GM21717 (cell line): ENCODE results near the gene PROCA1.
"Not testable (repeated sequence)": the region's sequence is repeated elsewhere in the genome, so short reads cannot be mapped to it uniquely, and the experiment has no call there.

Experiments
- ATAC-seq: cut with Tn5 transposase; IDR thresholded peaks from one replicate; pipeline ENCODE4 v1.9.1; 2021; ENCODE audit warnings: mild to moderate bottlenecking, moderate library complexity; ENCODE audit not compliant: unreplicated experiment

The PROCA1 gene

GRCh38 chr17:28725660-28726225, 14.1 kb upstream of the PROCA1 start:
- ATAC-seq: peak; percentile 8

GRCh38 chr17:28725166-28725659, 13.5 kb upstream of the PROCA1 start:
- ATAC-seq: no peak

GRCh38 chr17:28724500-28725165, 12.9 kb upstream of the PROCA1 start:
- no peak for ATAC-seq

GRCh38 chr17:28723836-28724499, 12.3 kb upstream of the PROCA1 start:
- not testable (repeated sequence) for ATAC-seq

- ATAC-seq: no peak
These were observed 11.6 kb upstream of the PROCA1 start for GRCh38 chr17:28723159-28723835.

GRCh38 chr17:28722417-28723158, 10.9 kb upstream of the PROCA1 start:
- no peak for ATAC-seq

- ATAC-seq: not testable (repeated sequence)
These were observed 9.3 kb upstream of the PROCA1 start for GRCh38 chr17:28720997-28721329.

- no peak for ATAC-seq
These were observed 8.7 kb upstream of the PROCA1 start for GRCh38 chr17:28720247-28720996.

GRCh38 chr17:28719021-28719433, 7.3 kb upstream of the PROCA1 start:
- ATAC-seq: no peak

GRCh38 chr17:28718333-28719020, 6.8 kb upstream of the PROCA1 start:
- no peak for ATAC-seq

- no peak for ATAC-seq
These were observed 6.1 kb upstream of the PROCA1 start, which contains the start of gene RAB34 for GRCh38 chr17:28717578-28718332. TSS of gene RAB34 (minus strand) at chr17:28717868. CDS start at chr17:28717266, 602 bp downstream.

GRCh38 chr17:28716740-28717577, 5.3 kb upstream of the PROCA1 start:
- ATAC-seq: no peak

- ATAC-seq: no peak
These were observed 3.5 kb upstream of the PROCA1 start for GRCh38 chr17:28715217-28715616.

- no peak for ATAC-seq
These were observed 2.6 kb upstream of the PROCA1 start for GRCh38 chr17:28714281-28714680.

- ATAC-seq: no peak
These were observed 1.2 kb upstream of the PROCA1 start for GRCh38 chr17:28712705-28713415.

GRCh38 chr17:28712032-28712704, 480 bp upstream of the PROCA1 start:
- no peak for ATAC-seq
